Measurements from ENCODE around the gene BMPR1A. TPM values are rescaled to one million over a fixed set of nuclear protein-coding genes. Genes with fewer than 3 reads are reported as not detected.

BMPR1A gene
- 72.9 TPM for polyA plus RNA-seq (2013, experiment 1 of 2)
- polyA plus RNA-seq (2013, experiment 2 of 2), result 74.8 TPM

DNA sequence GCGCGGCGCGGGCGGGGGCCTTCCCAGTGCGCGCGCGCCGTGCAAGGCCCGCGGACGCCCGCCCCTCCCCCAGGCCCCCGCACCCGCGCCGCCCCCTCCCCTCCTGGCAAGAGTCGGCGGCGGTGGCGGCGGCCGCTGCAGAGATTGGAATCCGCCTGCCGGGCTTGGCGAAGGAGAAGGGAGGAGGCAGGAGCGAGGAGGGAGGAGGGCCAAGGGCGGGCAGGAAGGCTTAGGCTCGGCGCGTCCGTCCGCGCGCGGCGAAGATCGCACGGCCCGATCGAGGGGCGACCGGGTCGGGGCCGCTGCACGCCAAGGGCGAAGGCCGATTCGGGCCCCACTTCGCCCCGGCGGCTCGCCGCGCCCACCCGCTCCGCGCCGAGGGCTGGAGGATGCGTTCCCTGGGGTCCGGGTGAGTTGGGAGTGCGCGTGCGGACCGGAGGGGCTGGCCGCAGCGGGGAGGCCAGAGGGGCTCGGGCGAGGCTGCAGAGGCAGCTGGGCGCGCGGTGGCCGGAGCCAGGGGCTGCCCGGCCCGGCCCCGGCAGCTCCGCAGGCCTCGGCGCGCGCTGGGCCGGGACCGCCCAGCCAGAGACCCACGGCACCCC is at the start of gene BMPR1A:
Gene BMPR1A, plus strand, starts transcription at position 109 of the 602 bp plus-strand sequence. CDS start 119,400 bp downstream, outside the sequence.
- no peaks in the 10 kb centered on the region for H3K36me3 ChIP-seq (ENCODE audit: control insufficient read depth, insufficient read depth, low read length)
- H2BK5ac ChIP-seq (ENCODE audit: low read length), result peak within 1 kb of the TSS; percentile 96
- no peak within 1 kb of the TSS for H4K5ac ChIP-seq (ENCODE audit: low read length)
- WGBS (ENCODE audit: extremely low coverage, insufficient coverage, low lambda C conversion rate), result no CpG with 5 or more reads among the region's 85 CpGs
- peak within 1 kb of the TSS; percentile 98 for H3K23ac ChIP-seq (ENCODE audit: low read length)
- peaks cover 3% of the 10 kb centered on the region for H3K79me1 ChIP-seq (ENCODE audit: low read length)
- peak within 1 kb of the TSS; percentile 87 for H3K4me3 ChIP-seq (ENCODE audit: low read length)
- H3K4me1 ChIP-seq (ENCODE audit: control insufficient read depth, low read depth, low read length), result peaks cover 9% of the 10 kb centered on the region
- peak within 1 kb of the TSS; percentile 98 for H3K4ac ChIP-seq (ENCODE audit: low read depth, low read length)
- H3K56ac ChIP-seq (ENCODE audit: low read length), result peak within 1 kb of the TSS; percentile 98
- peaks cover 63% of the 10 kb centered on the region for H3K79me2 ChIP-seq (ENCODE audit: control insufficient read depth, insufficient read depth, low read length)
- H3K27me3 ChIP-seq (ENCODE audit: insufficient read depth, low read length, poor library complexity), result no peaks in the 10 kb centered on the region
- H3K4me2 ChIP-seq (ENCODE audit: low read length), result peak within 1 kb of the TSS; percentile 80
- peak within 1 kb of the TSS; percentile 89 for H2BK120ac ChIP-seq (ENCODE audit: low read depth, low read length)
- H3K18ac ChIP-seq (ENCODE audit: low read length), result peak within 1 kb of the TSS; percentile 98
- peak within 1 kb of the TSS; percentile 99 for H3K9ac ChIP-seq (ENCODE audit: low read length)
- H3K27ac ChIP-seq (ENCODE audit: low read depth, low read length), result peak within 1 kb of the TSS; percentile 99
- peak within 1 kb of the TSS; percentile 77 for H2AK5ac ChIP-seq (ENCODE audit: low read length)
- peak within 1 kb of the TSS; percentile 94 for H4K8ac ChIP-seq (ENCODE audit: low read depth, low read length)
- H2BK15ac ChIP-seq (replicated peaks; ENCODE audit: low read depth), result peak within 1 kb of the TSS; percentile 20
- DNase-seq, result peak; percentile 97

DNA sequence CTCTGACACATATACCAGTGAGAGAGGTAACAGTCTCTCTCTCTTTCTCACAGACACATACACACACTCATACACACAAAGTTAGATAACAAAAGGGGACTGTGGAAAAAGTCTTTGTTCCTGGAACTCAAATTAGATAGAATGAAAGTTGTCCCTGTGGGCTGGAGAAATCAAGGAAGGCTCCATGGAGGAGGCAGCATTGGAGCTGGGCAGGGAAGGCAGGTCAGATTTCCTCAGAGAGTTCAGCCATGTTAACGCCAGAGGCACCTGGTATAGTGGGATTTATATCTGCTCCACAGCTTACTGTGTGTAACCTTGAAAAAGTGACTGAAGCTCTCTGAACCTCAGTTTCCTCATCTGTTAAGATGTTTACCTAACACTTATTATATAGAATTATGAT is 49.4 kb upstream of the BMPR1A start:
- H2BK120ac ChIP-seq (ENCODE audit: low read depth, low read length), result no peak overlapping the region
- no peak overlapping the region for H3K4ac ChIP-seq (ENCODE audit: low read depth, low read length)
- no peak overlapping the region for H3K27ac ChIP-seq (ENCODE audit: low read depth, low read length)
- no peak overlapping the region for H3K4me3 ChIP-seq (ENCODE audit: low read length)
- H3K9ac ChIP-seq (ENCODE audit: low read length), result no peak overlapping the region
- H4K8ac ChIP-seq (ENCODE audit: low read depth, low read length), result no peak overlapping the region
- no peaks in the 10 kb centered on the region for H3K79me1 ChIP-seq (ENCODE audit: low read length)
- no peak overlapping the region for H4K5ac ChIP-seq (ENCODE audit: low read length)
- H3K56ac ChIP-seq (ENCODE audit: low read length), result no peak overlapping the region
- no peak overlapping the region for H2BK5ac ChIP-seq (ENCODE audit: low read length)
- H3K36me3 ChIP-seq (ENCODE audit: control insufficient read depth, insufficient read depth, low read length), result no peaks in the 10 kb centered on the region
- no peak overlapping the region for H3K18ac ChIP-seq (ENCODE audit: low read length)
- no CpG with 5 or more reads among the region's 1 CpG for WGBS (ENCODE audit: extremely low coverage, insufficient coverage, low lambda C conversion rate)
- H3K23ac ChIP-seq (ENCODE audit: low read length), result no peak overlapping the region
- H2AK5ac ChIP-seq (ENCODE audit: low read length), result no peak overlapping the region
- no peaks in the 10 kb centered on the region for H3K79me2 ChIP-seq (ENCODE audit: control insufficient read depth, insufficient read depth, low read length)
- H3K4me2 ChIP-seq (ENCODE audit: low read length), result no peak overlapping the region
- DNase-seq, result no peak
- H2BK15ac ChIP-seq (replicated peaks; ENCODE audit: low read depth), result no peak overlapping the region
- H3K27me3 ChIP-seq (ENCODE audit: insufficient read depth, low read length, poor library complexity), result no peaks in the 10 kb centered on the region
- peaks cover 7% of the 10 kb centered on the region for H3K4me1 ChIP-seq (ENCODE audit: control insufficient read depth, low read depth, low read length)

DNA sequence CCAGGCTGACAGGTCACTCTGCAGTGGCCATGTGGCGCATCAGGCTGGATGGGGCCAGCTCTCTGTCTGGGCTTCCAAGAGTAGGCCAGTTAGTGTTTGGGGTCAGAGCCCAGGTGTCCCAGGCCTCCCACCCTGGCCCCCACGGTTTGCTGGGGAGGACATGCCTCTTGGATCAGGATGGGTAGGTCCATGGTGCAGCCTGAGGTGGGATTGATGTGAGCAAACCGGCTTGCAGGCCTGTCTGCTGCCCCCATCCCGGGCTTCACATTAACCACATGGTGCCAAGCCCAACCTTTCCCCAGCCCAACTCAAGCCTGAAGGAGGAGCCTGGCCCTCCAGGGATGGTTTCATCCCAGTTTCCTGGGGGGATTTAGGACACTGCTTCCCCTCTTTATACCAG is 48.9 kb upstream of the BMPR1A start:
- H2BK5ac ChIP-seq (ENCODE audit: low read length), result no peak overlapping the region
- H3K27me3 ChIP-seq (ENCODE audit: insufficient read depth, low read length, poor library complexity), result no peaks in the 10 kb centered on the region
- H3K18ac ChIP-seq (ENCODE audit: low read length), result no peak overlapping the region
- peak; percentile 43 for DNase-seq
- H2BK120ac ChIP-seq (ENCODE audit: low read depth, low read length), result no peak overlapping the region
- no peak overlapping the region for H2BK15ac ChIP-seq (replicated peaks; ENCODE audit: low read depth)
- H3K27ac ChIP-seq (ENCODE audit: low read depth, low read length), result no peak overlapping the region
- H2AK5ac ChIP-seq (ENCODE audit: low read length), result no peak overlapping the region
- no peak overlapping the region for H3K4ac ChIP-seq (ENCODE audit: low read depth, low read length)
- no peak overlapping the region for H3K4me2 ChIP-seq (ENCODE audit: low read length)
- no peak overlapping the region for H4K5ac ChIP-seq (ENCODE audit: low read length)
- H3K79me2 ChIP-seq (ENCODE audit: control insufficient read depth, insufficient read depth, low read length), result no peaks in the 10 kb centered on the region
- H4K8ac ChIP-seq (ENCODE audit: low read depth, low read length), result no peak overlapping the region
- peaks cover 9% of the 10 kb centered on the region for H3K4me1 ChIP-seq (ENCODE audit: control insufficient read depth, low read depth, low read length)
- H3K36me3 ChIP-seq (ENCODE audit: control insufficient read depth, insufficient read depth, low read length), result no peaks in the 10 kb centered on the region
- no peak overlapping the region for H3K23ac ChIP-seq (ENCODE audit: low read length)
- no CpG with 5 or more reads among the region's 4 CpGs for WGBS (ENCODE audit: extremely low coverage, insufficient coverage, low lambda C conversion rate)
- no peak overlapping the region for H3K56ac ChIP-seq (ENCODE audit: low read length)
- H3K9ac ChIP-seq (ENCODE audit: low read length), result no peak overlapping the region
- no peaks in the 10 kb centered on the region for H3K79me1 ChIP-seq (ENCODE audit: low read length)
- H3K4me3 ChIP-seq (ENCODE audit: low read length), result no peak overlapping the region

DNA sequence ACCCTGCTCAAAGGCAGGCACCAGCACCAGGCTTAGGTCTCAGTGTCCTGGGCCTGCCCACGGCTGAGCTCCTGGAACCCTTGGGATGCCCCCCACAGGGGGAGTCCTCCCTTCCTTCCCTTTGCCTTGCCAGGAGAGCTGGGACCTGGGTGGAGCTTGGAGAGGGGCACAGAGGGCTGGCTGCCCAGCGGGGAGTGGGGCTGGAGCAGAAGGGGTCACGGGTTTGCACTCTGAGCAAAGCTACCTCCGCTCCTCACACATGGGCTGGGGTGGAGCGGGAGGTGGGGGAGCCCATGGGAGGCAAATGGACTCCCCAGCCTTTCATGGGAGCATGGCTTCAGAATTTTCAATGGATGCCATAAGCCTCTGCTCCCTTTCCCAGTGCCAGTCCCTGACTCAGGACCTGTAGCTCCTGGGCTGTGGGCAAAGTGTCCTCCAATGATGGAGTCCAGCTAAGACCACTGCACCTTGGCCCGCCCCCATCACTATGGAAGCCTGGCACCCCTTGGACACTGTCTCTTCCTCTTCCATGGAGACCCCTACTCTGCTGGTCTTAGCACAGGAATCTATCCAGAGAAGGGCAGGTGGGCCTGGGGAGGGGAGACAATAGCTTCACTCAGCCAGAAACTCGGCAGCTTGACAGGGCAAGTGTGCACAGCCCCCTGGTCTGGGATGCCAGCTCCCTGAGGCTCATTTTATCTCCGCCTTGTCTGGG is 48.2 kb upstream of the BMPR1A start:
- no peak overlapping the region for H3K4ac ChIP-seq (ENCODE audit: low read depth, low read length)
- no peak overlapping the region for H2BK15ac ChIP-seq (replicated peaks; ENCODE audit: low read depth)
- H2BK120ac ChIP-seq (ENCODE audit: low read depth, low read length), result no peak overlapping the region
- DNase-seq, result no peak
- no peak overlapping the region for H3K18ac ChIP-seq (ENCODE audit: low read length)
- no peak overlapping the region for H3K4me3 ChIP-seq (ENCODE audit: low read length)
- no peaks in the 10 kb centered on the region for H3K79me1 ChIP-seq (ENCODE audit: low read length)
- H4K8ac ChIP-seq (ENCODE audit: low read depth, low read length), result no peak overlapping the region
- no peak overlapping the region for H2AK5ac ChIP-seq (ENCODE audit: low read length)
- H3K4me2 ChIP-seq (ENCODE audit: low read length), result no peak overlapping the region
- H3K27ac ChIP-seq (ENCODE audit: low read depth, low read length), result no peak overlapping the region
- H3K79me2 ChIP-seq (ENCODE audit: control insufficient read depth, insufficient read depth, low read length), result no peaks in the 10 kb centered on the region
- no peaks in the 10 kb centered on the region for H3K27me3 ChIP-seq (ENCODE audit: insufficient read depth, low read length, poor library complexity)
- peak overlapping the region; percentile 6 for H3K56ac ChIP-seq (ENCODE audit: low read length)
- no peak overlapping the region for H2BK5ac ChIP-seq (ENCODE audit: low read length)
- no peak overlapping the region for H3K9ac ChIP-seq (ENCODE audit: low read length)
- H3K23ac ChIP-seq (ENCODE audit: low read length), result no peak overlapping the region
- H3K4me1 ChIP-seq (ENCODE audit: control insufficient read depth, low read depth, low read length), result peaks cover 9% of the 10 kb centered on the region
- H4K5ac ChIP-seq (ENCODE audit: low read length), result no peak overlapping the region
- H3K36me3 ChIP-seq (ENCODE audit: control insufficient read depth, insufficient read depth, low read length), result no peaks in the 10 kb centered on the region
- WGBS (ENCODE audit: extremely low coverage, insufficient coverage, low lambda C conversion rate), result no CpG with 5 or more reads among the region's 8 CpGs

DNA sequence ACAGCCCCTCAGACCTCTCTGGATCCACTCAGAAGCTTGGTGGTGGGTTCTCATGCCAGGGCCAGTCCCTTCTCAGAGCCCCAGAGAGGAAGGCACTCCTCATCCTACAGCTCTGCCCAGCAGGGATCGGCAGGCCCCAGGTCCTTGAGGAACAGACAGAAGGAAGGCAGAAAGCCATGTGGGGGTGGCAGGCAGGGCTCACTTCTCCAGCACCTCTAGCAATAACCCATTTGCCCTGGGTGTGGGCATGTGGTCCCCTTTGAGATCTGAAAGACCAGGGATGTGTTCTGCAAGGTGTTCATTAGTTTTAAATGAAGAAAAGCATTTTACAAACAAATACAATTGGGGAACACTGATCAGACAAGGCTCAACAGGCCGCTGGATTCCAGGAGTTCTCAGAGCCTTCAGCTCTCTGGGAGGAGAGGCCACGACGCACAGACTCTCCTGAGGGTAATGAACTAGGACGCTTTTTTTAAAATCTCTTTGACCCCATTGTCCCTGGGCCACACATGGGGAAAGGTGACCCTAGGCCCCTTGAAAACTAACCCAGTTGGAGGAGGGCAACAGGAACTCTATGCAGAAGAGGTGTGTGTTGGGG is 47.5 kb upstream of the BMPR1A start:
- H3K79me2 ChIP-seq (ENCODE audit: control insufficient read depth, insufficient read depth, low read length), result no peaks in the 10 kb centered on the region
- H3K27ac ChIP-seq (ENCODE audit: low read depth, low read length), result no peak overlapping the region
- H3K4me2 ChIP-seq (ENCODE audit: low read length), result no peak overlapping the region
- no peak overlapping the region for H2BK5ac ChIP-seq (ENCODE audit: low read length)
- no peak overlapping the region for H4K8ac ChIP-seq (ENCODE audit: low read depth, low read length)
- H3K4me1 ChIP-seq (ENCODE audit: control insufficient read depth, low read depth, low read length), result peaks cover 12% of the 10 kb centered on the region
- H4K5ac ChIP-seq (ENCODE audit: low read length), result no peak overlapping the region
- no peak overlapping the region for H3K23ac ChIP-seq (ENCODE audit: low read length)
- no peak for DNase-seq
- H3K4ac ChIP-seq (ENCODE audit: low read depth, low read length), result no peak overlapping the region
- H3K36me3 ChIP-seq (ENCODE audit: control insufficient read depth, insufficient read depth, low read length), result no peaks in the 10 kb centered on the region
- no peak overlapping the region for H2BK15ac ChIP-seq (replicated peaks; ENCODE audit: low read depth)
- WGBS (ENCODE audit: extremely low coverage, insufficient coverage, low lambda C conversion rate), result no CpG with 5 or more reads among the region's 5 CpGs
- no peak overlapping the region for H2AK5ac ChIP-seq (ENCODE audit: low read length)
- no peaks in the 10 kb centered on the region for H3K27me3 ChIP-seq (ENCODE audit: insufficient read depth, low read length, poor library complexity)
- no peak overlapping the region for H3K4me3 ChIP-seq (ENCODE audit: low read length)
- H3K18ac ChIP-seq (ENCODE audit: low read length), result no peak overlapping the region
- H3K79me1 ChIP-seq (ENCODE audit: low read length), result no peaks in the 10 kb centered on the region
- H3K9ac ChIP-seq (ENCODE audit: low read length), result no peak overlapping the region
- H3K56ac ChIP-seq (ENCODE audit: low read length), result peak overlapping the region; percentile 6
- H2BK120ac ChIP-seq (ENCODE audit: low read depth, low read length), result no peak overlapping the region
